Chondrocyte (in vitro differentiated cells): ENCODE data around the gene KPRP. TPM values are rescaled to one million over a fixed set of nuclear protein-coding genes. Genes with fewer than 3 reads are reported as not detected.

Experiments
- DNase-seq: peaks from one replicate; pipeline ENCODE4 v3.0.0; 2021; ENCODE audit warnings: mixed read lengths, low spot score
- H3K27ac Mint-ChIP-seq: one replicate; pipeline ENCODE4 v1.8.0; 2021; ENCODE audit warnings: mild to moderate bottlenecking, moderate library complexity, mixed read lengths; ENCODE audit not compliant: unreplicated experiment
- H3K27me3 Mint-ChIP-seq: 2 replicates; pipeline ENCODE4 v1.8.0; 2021; ENCODE audit warnings: low read depth, mixed read lengths
- H3K36me3 Mint-ChIP-seq: 2 replicates; pipeline ENCODE4 v1.8.0; 2021; ENCODE audit warnings: low read depth, mixed read lengths
- H3K4me1 Mint-ChIP-seq: 2 replicates; pipeline ENCODE4 v1.8.0; 2021; ENCODE audit warnings: low read depth, mild to moderate bottlenecking, mixed read lengths
- H3K4me3 Mint-ChIP-seq: one replicate; pipeline ENCODE4 v1.8.0; 2021; ENCODE audit warnings: mild to moderate bottlenecking, moderate library complexity, mixed read lengths; ENCODE audit not compliant: unreplicated experiment
- H3K9me3 Mint-ChIP-seq: 2 replicates; pipeline ENCODE4 v1.8.0; 2021; ENCODE audit warnings: low read depth, mixed read lengths
- CTCF ChIP-seq: fragments of 200-600 bp; sonication (generic); IDR thresholded peaks from 2 replicates; pipeline ENCODE4 v1.5.0; 2021; ENCODE audit warnings: antibody characterized with exemption, mild to moderate bottlenecking, moderate library complexity
- total RNA-seq: library from RNA; stranded (reverse); gene quantifications from 3 replicates; pipeline ENCODE4 v1.2.1, GENCODE V29; 2021

Gene KPRP
- total RNA-seq, 1 donor from 2014 or later = not detected

GRCh38 chr1:152745765-152746444, 11.9 kb upstream of the KPRP start:
- H3K4me3 Mint-ChIP-seq = no peak overlapping the region
- no peaks in the 10 kb centered on the region for H3K27me3 Mint-ChIP-seq
- no peak overlapping the region for H3K27ac Mint-ChIP-seq
- peaks cover 1% of the 10 kb centered on the region for H3K36me3 Mint-ChIP-seq
- no peak for TF ChIP-seq CTCF
- H3K4me1 Mint-ChIP-seq = no peaks in the 10 kb centered on the region
- no peak for DNase-seq
- H3K9me3 Mint-ChIP-seq = peaks cover 11% of the 10 kb centered on the region

GRCh38 chr1:152747831-152748230, 10.0 kb upstream of the KPRP start:
- Mint-ChIP-seq H3K4me3 (no peak overlapping the region), H3K4me1 (no peaks in the 10 kb centered on the region), H3K27ac (no peak overlapping the region), H3K36me3 (peaks cover 1% of the 10 kb centered on the region), H3K27me3 (no peaks in the 10 kb centered on the region), H3K9me3 (peaks cover 9% of the 10 kb centered on the region)
- no peak for TF ChIP-seq CTCF
- DNase-seq = no peak

GRCh38 chr1:152752225-152752624, 5.6 kb upstream of the KPRP start:
- DNase-seq = no peak
- no peaks in the 10 kb centered on the region for H3K36me3 Mint-ChIP-seq
- no peak overlapping the region for H3K4me3 Mint-ChIP-seq
- no peak for TF ChIP-seq CTCF
- H3K9me3 Mint-ChIP-seq = peaks cover 22% of the 10 kb centered on the region
- no peak overlapping the region for H3K27ac Mint-ChIP-seq
- H3K27me3 Mint-ChIP-seq = no peaks in the 10 kb centered on the region
- H3K4me1 Mint-ChIP-seq = no peaks in the 10 kb centered on the region

- H3K9me3 Mint-ChIP-seq = peaks cover 22% of the 10 kb centered on the region
These were observed 4.2 kb upstream of the KPRP start for GRCh38 chr1:152753586-152753985.

GRCh38 chr1:152756872-152757271, 953 bp upstream of the KPRP start:
- Mint-ChIP-seq H3K4me3 (no peak overlapping the region), H3K9me3 (peaks cover 41% of the 10 kb centered on the region), H3K36me3 (no peaks in the 10 kb centered on the region), H3K4me1 (no peaks in the 10 kb centered on the region), H3K27ac (no peak overlapping the region), H3K27me3 (no peaks in the 10 kb centered on the region)
- no peak for TF ChIP-seq CTCF
- no peak for DNase-seq

More at GRCh38 chr1:152753586-152753985, 4.2 kb upstream of the KPRP start:
- TF ChIP-seq CTCF = no peak
- no peak overlapping the region for H3K4me3 Mint-ChIP-seq
- DNase-seq = no peak
- H3K36me3 Mint-ChIP-seq = no peaks in the 10 kb centered on the region
- H3K27me3 Mint-ChIP-seq = no peaks in the 10 kb centered on the region
- H3K4me1 Mint-ChIP-seq = no peaks in the 10 kb centered on the region
- no peak overlapping the region for H3K27ac Mint-ChIP-seq
